Measurements from ENCODE around the gene VTI1B. TPM values are rescaled to one million over a fixed set of nuclear protein-coding genes. Genes with fewer than 3 reads are reported as not detected.
A peak's percentile ranks its signal among the peaks of the same experiment; 100 is the strongest.
"Not testable (repeated sequence)": the region's sequence is repeated elsewhere in the genome, so short reads cannot be mapped to it uniquely, and the experiment has no call there.

Gene VTI1B
- 73.7 and 75.4 TPM in 2 replicates for total RNA-seq

- DNase-seq (ENCODE audit: low spot score), result peak; percentile 70
- Mint-ChIP-seq H3K36me3 (ENCODE audit: low read depth) (peaks cover 34% of the 10 kb centered on the region), H3K27me3 (ENCODE audit: low read depth) (no peaks in the 10 kb centered on the region), H3K27ac (peak within 1 kb of the TSS; percentile 86), H3K4me3 (ENCODE audit: low read depth) (peak within 1 kb of the TSS; percentile 86), H3K4me1 (ENCODE audit: low read depth) (peaks cover 22% of the 10 kb centered on the region), H3K9me3 (no peaks in the 10 kb centered on the region)
- intact Hi-C loops (cut with micrococcal nuclease), result loop anchor here (1.0 kb wide), 1 partner anchor 21 kb away; the partner anchor contains the start of gene RDH11
These were observed at the start of gene VTI1B for GRCh38 chr14:67674480-67675218. TSS of gene VTI1B (minus strand) at chr14:67674632. CDS start at chr14:67674489, 143 bp downstream.

- H3K4me1 Mint-ChIP-seq (ENCODE audit: low read depth), result peaks cover 10% of the 10 kb centered on the region
- peaks cover 27% of the 10 kb centered on the region for H3K27me3 Mint-ChIP-seq (ENCODE audit: low read depth)
- no peak for DNase-seq (ENCODE audit: low spot score)
- no peaks in the 10 kb centered on the region for H3K36me3 Mint-ChIP-seq (ENCODE audit: low read depth)
- H3K4me3 Mint-ChIP-seq (ENCODE audit: low read depth), result no peak overlapping the region
- no peaks in the 10 kb centered on the region for H3K9me3 Mint-ChIP-seq
- intact Hi-C loops (cut with micrococcal nuclease), result no loop called here
- no peak overlapping the region for H3K27ac Mint-ChIP-seq
These were observed 47.9 kb upstream of the VTI1B start for GRCh38 chr14:67722293-67722692.

GRCh38 chr14:67721875-67722274, 47.4 kb upstream of the VTI1B start:
- no peak for DNase-seq (ENCODE audit: low spot score)
- intact Hi-C loops (cut with micrococcal nuclease), result no loop called here
- Mint-ChIP-seq H3K36me3 (ENCODE audit: low read depth) (no peaks in the 10 kb centered on the region), H3K4me3 (ENCODE audit: low read depth) (no peak overlapping the region), H3K4me1 (ENCODE audit: low read depth) (peaks cover 10% of the 10 kb centered on the region), H3K9me3 (no peaks in the 10 kb centered on the region), H3K27me3 (ENCODE audit: low read depth) (peaks cover 27% of the 10 kb centered on the region), H3K27ac (no peak overlapping the region)

GRCh38 chr14:67719866-67720265, 45.4 kb upstream of the VTI1B start:
- DNase-seq (ENCODE audit: low spot score), result no peak
- Mint-ChIP-seq H3K27ac (no peak overlapping the region), H3K4me1 (ENCODE audit: low read depth) (peaks cover 10% of the 10 kb centered on the region), H3K36me3 (ENCODE audit: low read depth) (no peaks in the 10 kb centered on the region), H3K4me3 (ENCODE audit: low read depth) (no peak overlapping the region), H3K27me3 (ENCODE audit: low read depth) (peaks cover 24% of the 10 kb centered on the region), H3K9me3 (no peaks in the 10 kb centered on the region)
- intact Hi-C loops (cut with micrococcal nuclease), result no loop called here

- peaks cover 26% of the 10 kb centered on the region for H3K27me3 Mint-ChIP-seq (ENCODE audit: low read depth)
- H3K27ac Mint-ChIP-seq; H3K36me3 Mint-ChIP-seq (ENCODE audit: low read depth); H3K9me3 Mint-ChIP-seq; DNase-seq (ENCODE audit: low spot score); intact Hi-C loops (cut with micrococcal nuclease); H3K4me3 Mint-ChIP-seq (ENCODE audit: low read depth): not testable (repeated sequence)
- H3K4me1 Mint-ChIP-seq (ENCODE audit: low read depth), result peaks cover 10% of the 10 kb centered on the region
These were observed 45.0 kb upstream of the VTI1B start for GRCh38 chr14:67719385-67719784.

- H3K9me3 Mint-ChIP-seq, result no peaks in the 10 kb centered on the region
- H3K27me3 Mint-ChIP-seq (ENCODE audit: low read depth), result peaks cover 20% of the 10 kb centered on the region
- DNase-seq (ENCODE audit: low spot score), result no peak
- H3K36me3 Mint-ChIP-seq (ENCODE audit: low read depth), result no peaks in the 10 kb centered on the region
- H3K27ac Mint-ChIP-seq, result no peak overlapping the region
- peaks cover 10% of the 10 kb centered on the region for H3K4me1 Mint-ChIP-seq (ENCODE audit: low read depth)
- intact Hi-C loops (cut with micrococcal nuclease), result no loop called here
- H3K4me3 Mint-ChIP-seq (ENCODE audit: low read depth), result no peak overlapping the region
These were observed 43.8 kb upstream of the VTI1B start for GRCh38 chr14:67718265-67718664.

- Mint-ChIP-seq H3K27ac (no peak overlapping the region), H3K36me3 (ENCODE audit: low read depth) (no peaks in the 10 kb centered on the region), H3K27me3 (ENCODE audit: low read depth) (peaks cover 11% of the 10 kb centered on the region), H3K4me1 (ENCODE audit: low read depth) (peaks cover 8% of the 10 kb centered on the region), H3K9me3 (no peaks in the 10 kb centered on the region), H3K4me3 (ENCODE audit: low read depth) (no peak overlapping the region)
- intact Hi-C loops (cut with micrococcal nuclease), result no loop called here
- no peak for DNase-seq (ENCODE audit: low spot score)
These were observed 42.6 kb upstream of the VTI1B start for GRCh38 chr14:67717048-67717447.

- peaks cover 14% of the 10 kb centered on the region for H3K27me3 Mint-ChIP-seq (ENCODE audit: low read depth)
- intact Hi-C loops (cut with micrococcal nuclease), result no loop called here
- no peak overlapping the region for H3K4me3 Mint-ChIP-seq (ENCODE audit: low read depth)
- no peak for DNase-seq (ENCODE audit: low spot score)
- H3K27ac Mint-ChIP-seq, result no peak overlapping the region
- H3K36me3 Mint-ChIP-seq (ENCODE audit: low read depth), result peaks cover 2% of the 10 kb centered on the region
- peaks cover 25% of the 10 kb centered on the region for H3K9me3 Mint-ChIP-seq
- no peaks in the 10 kb centered on the region for H3K4me1 Mint-ChIP-seq (ENCODE audit: low read depth)
These were observed 35.8 kb upstream of the VTI1B start for GRCh38 chr14:67710209-67710608.

- H3K36me3 Mint-ChIP-seq (ENCODE audit: low read depth); DNase-seq (ENCODE audit: low spot score); H3K4me3 Mint-ChIP-seq (ENCODE audit: low read depth); H3K27ac Mint-ChIP-seq; H3K4me1 Mint-ChIP-seq (ENCODE audit: low read depth); intact Hi-C loops (cut with micrococcal nuclease): not testable (repeated sequence)
- peaks cover 14% of the 10 kb centered on the region for H3K27me3 Mint-ChIP-seq (ENCODE audit: low read depth)
- peaks cover 25% of the 10 kb centered on the region for H3K9me3 Mint-ChIP-seq
These were observed 35.4 kb upstream of the VTI1B start for GRCh38 chr14:67709796-67710195.

- H3K27me3 Mint-ChIP-seq (ENCODE audit: low read depth), result peaks cover 10% of the 10 kb centered on the region
- H3K4me1 Mint-ChIP-seq (ENCODE audit: low read depth); H3K36me3 Mint-ChIP-seq (ENCODE audit: low read depth); H3K4me3 Mint-ChIP-seq (ENCODE audit: low read depth); H3K27ac Mint-ChIP-seq; intact Hi-C loops (cut with micrococcal nuclease); DNase-seq (ENCODE audit: low spot score): not testable (repeated sequence)
- H3K9me3 Mint-ChIP-seq, result peaks cover 25% of the 10 kb centered on the region
These were observed 34.9 kb upstream of the VTI1B start for GRCh38 chr14:67709346-67709745.

GRCh38 chr14:67705211-67705610, 30.8 kb upstream of the VTI1B start:
- Mint-ChIP-seq H3K9me3 (peaks cover 15% of the 10 kb centered on the region), H3K27ac (no peak overlapping the region), H3K4me3 (ENCODE audit: low read depth) (no peak overlapping the region), H3K36me3 (ENCODE audit: low read depth) (no peaks in the 10 kb centered on the region), H3K4me1 (ENCODE audit: low read depth) (peaks cover 2% of the 10 kb centered on the region), H3K27me3 (ENCODE audit: low read depth) (peaks cover 9% of the 10 kb centered on the region)
- no peak for DNase-seq (ENCODE audit: low spot score)
- intact Hi-C loops (cut with micrococcal nuclease), result loop anchor here (2.0 kb wide), 1 partner anchor 38 kb away; no protein-coding TSS in a partner anchor

GRCh38 chr14:67704484-67705089, 30.2 kb upstream of the VTI1B start:
- peaks cover 9% of the 10 kb centered on the region for H3K27me3 Mint-ChIP-seq (ENCODE audit: low read depth)
- intact Hi-C loops (cut with micrococcal nuclease), result loop anchor here (1.0 to 5.0 kb wide), 4 partner anchors 38 to 277 kb away; partner anchors contain the start of gene ARG2
- no peak overlapping the region for H3K27ac Mint-ChIP-seq
- peaks cover 8% of the 10 kb centered on the region for H3K9me3 Mint-ChIP-seq
- H3K36me3 Mint-ChIP-seq (ENCODE audit: low read depth), result no peaks in the 10 kb centered on the region
- no peak overlapping the region for H3K4me3 Mint-ChIP-seq (ENCODE audit: low read depth)
- DNase-seq (ENCODE audit: low spot score), result peak; percentile 18
- peaks cover 2% of the 10 kb centered on the region for H3K4me1 Mint-ChIP-seq (ENCODE audit: low read depth)

GRCh38 chr14:67703997-67704396, 29.6 kb upstream of the VTI1B start:
- Mint-ChIP-seq H3K4me3 (ENCODE audit: low read depth) (no peak overlapping the region), H3K36me3 (ENCODE audit: low read depth) (no peaks in the 10 kb centered on the region), H3K27me3 (ENCODE audit: low read depth) (peaks cover 9% of the 10 kb centered on the region), H3K27ac (no peak overlapping the region), H3K4me1 (ENCODE audit: low read depth) (peaks cover 2% of the 10 kb centered on the region), H3K9me3 (peaks cover 6% of the 10 kb centered on the region)
- no peak for DNase-seq (ENCODE audit: low spot score)
- intact Hi-C loops (cut with micrococcal nuclease), result loop anchor here (1.0 to 5.0 kb wide), 4 partner anchors 37 to 277 kb away; partner anchors contain the start of gene ARG2

Data from activated T-helper 2 cell treated with anti-CD3 and anti-CD28 coated beads, Interferon-gamma antibody, Interleukin-2, Interleukin-4, amounts not matched to agents 10 μg/mL and 5 μg/mL and 100 μg/mL, durations not matched to agents 14 hours and 24 hours and 36 hours (primary cell).